SKM-1 (cell line): ENCODE measurements around the gene RAB28.

Experiments
- DNase-seq: peaks from one replicate; lab custom pipeline; 2025; ENCODE audit not compliant: unreplicated experiment; lab: John Stamatoyannopoulos, UW

The RAB28 gene

DNA sequence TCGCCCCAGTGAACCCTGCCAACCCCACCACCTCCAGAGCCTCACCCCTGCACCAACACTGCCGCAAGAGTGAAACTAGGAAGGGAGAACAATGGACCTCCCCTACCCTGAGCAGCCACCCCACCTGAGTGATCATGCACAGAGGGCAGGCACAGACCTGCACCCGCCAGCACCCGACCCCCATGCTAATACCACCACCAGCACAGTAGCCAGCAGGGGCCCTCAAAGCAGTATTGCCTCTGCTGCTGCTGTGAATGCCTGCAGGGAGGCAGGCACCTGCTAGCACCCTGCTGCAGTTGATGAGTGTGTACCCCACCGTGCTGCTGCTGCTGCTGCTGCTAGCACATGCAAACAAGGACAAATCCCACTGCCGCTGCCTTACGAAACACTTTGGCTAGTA lies 100.1 kb downstream of the RAB28 start:
- DNase-seq, result no peak

DNA sequence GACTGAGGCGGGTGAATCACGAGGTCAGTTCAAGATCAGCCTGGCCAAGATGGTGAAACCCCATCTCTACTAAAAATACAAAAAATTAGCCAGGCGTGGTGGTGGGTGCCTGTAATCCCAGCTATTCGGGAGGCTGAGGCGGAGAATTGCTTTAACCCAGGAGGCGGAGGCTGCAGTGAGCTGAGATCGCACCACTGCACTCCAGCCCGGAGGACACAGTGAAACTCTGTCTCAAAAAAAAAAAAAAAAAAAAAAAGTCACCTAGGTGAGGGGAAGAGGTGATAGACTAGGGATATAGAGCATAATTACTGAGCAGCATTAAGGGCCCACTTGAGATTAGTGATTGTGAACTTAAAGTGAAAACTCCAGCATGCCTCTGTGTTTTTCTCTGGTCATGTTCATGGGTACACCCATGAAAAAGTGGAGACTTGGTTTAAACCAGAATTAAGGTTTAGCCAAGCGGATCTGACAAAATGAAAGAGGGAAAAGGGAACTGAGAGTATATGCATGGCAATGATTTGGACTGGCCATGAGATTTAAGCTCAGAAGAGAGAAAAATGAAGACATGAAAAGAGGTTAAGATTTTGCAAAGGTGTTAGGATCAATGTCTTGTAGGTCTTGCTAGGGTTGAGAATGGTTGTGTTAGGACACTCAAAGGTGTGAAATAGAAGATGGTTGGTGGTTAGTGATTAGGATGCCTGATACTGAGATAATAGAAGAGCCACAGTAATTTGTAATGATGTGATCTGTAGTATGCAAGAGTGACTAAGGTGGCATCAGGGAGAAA lies 105.0 kb downstream of the RAB28 start:
- DNase-seq, result no peak

- no peak for DNase-seq
Observed at GRCh38 chr4:13371048-13371447, 113.1 kb downstream of the RAB28 start.

DNA sequence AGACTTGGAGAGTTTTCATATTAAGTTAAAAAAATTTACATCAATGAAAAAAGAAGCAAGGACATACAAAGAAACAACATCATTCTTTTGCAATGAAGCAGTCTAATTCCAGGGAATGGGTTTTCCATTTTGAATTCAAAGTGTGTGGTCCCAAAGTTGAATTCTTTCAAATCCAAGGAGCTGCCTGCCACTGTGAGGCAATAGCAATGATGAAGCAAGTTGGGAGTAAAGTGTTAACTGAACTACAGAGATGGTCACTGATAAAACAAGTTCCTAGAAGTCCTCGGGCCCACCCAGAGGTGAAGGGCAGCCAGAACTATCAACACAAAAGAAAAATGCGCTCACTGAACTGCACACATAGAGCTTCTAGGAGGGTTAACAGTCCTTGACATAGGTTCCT lies 115.9 kb downstream of the RAB28 start:
- no peak for DNase-seq

GRCh38 chr4:13367691-13368090 lies 116.4 kb downstream of the RAB28 start:
- DNase-seq, result no peak

DNA sequence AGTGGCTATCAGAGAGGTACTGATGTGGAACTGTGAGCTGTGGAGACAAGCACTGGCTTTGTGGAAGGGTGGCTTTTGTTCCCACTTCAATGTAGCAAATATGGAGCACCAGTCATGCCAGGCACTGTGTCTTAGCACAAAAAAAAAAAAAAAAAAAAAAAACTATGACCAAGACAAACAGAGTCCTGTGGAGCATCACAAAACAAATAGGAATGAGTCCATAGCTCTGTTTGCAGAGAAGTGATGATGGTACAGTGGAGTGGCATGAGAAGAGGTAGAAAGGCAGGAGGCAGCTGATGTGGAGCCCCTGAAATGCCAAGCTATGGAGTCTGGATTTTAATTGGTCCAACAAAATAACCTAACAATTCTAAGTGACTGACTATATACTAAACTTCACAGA lies 116.9 kb downstream of the RAB28 start:
- no peak for DNase-seq

DNA sequence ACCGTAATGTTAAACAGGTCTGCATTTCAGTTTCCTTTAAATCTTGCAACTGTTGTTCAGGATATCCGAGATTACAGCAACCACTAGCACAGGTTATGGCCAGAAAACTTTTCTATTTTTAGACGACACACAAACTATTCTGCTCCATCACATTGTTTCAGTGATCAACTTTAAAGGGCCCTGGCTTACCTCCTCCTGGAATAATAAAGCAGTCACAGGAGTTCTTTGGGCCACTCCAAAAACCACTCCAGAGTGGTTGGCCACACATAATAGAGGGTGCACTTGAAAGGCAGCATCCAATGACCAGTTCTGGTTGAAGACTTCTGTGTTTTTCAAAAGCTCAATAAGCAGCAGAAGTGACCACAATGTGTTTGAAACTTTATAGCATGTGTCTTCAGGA lies 118.9 kb downstream of the RAB28 start:
- no peak for DNase-seq

- no peak for DNase-seq
Observed at GRCh38 chr4:13364653-13365052, 119.5 kb downstream of the RAB28 start.

- DNase-seq, result no peak
Observed at GRCh38 chr4:13364172-13364571, 120.0 kb downstream of the RAB28 start.

GRCh38 chr4:13359809-13360208 lies 124.3 kb downstream of the RAB28 start:
- no peak for DNase-seq

- no peak for DNase-seq
Observed at GRCh38 chr4:13355111-13355880, 128.8 kb downstream of the RAB28 start.

GRCh38 chr4:13349096-13349495 lies 135.0 kb downstream of the RAB28 start:
- no peak for DNase-seq

DNA sequence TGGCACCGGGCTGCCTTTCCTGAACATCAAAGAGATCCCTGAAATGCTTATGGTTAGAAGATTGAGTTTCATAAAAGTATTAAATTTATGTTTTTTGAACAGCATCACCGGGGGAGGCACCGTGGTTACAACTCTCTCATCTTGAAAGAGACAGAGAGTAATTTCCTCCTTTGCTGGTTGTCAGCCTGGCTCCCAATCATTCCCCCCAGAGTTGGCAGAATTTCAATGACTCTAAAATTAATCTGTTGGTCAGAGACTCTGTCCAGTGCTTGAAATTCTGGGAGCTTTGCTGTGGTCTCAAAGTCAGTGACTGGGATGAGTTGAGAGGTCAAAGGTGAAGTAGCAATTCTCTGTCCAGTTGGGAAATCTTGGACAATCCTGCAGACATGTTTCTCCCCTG lies 135.9 kb downstream of the RAB28 start:
- DNase-seq, result no peak

DNA sequence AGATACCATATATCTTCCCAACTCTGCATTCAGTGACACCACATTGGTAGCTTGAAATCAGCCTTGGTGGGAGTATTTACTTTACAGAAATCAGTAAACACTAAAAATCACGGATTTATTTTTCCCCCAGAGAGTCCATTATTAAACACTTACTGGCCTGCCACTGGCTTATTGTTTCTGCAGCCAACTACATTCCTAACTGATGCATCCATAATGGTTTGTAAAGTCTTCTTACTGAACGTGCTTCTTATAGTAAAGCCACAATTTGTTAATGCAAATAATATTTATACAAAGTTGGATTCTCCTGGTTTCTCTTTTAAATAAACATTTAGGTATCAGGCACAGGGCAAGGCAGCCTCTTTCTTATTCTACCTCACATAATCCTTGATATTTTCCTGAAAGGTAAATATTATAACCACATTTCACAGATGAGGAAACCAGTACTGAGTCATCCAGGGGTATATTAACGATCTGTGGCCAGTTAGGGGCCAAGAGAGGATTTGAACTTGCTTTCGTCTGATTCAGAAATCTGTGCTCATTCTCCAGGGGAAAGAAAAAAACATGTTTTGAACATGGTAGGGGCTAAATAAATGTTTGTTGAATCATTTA lies 136.5 kb downstream of the RAB28 start:
- DNase-seq, result no peak

DNA sequence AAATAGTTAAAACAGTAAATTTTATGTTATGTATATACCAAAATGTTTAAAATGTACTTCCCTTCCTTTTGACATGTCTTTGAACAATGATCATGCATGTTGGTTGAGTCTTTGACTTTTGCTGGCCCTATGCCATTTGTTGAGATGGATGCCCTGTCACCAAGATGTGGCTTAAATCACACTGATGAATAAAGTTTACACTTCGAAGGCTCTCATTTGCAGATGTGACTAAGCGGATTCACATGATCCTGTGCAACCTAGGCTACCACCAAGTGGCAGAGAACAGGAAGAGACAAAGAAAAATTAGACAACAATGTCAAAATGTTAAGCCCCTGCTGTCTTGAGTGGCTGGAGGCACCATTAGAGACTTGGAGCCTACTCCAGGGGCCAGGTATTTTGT lies 139.9 kb downstream of the RAB28 start:
- no peak for DNase-seq

DNA sequence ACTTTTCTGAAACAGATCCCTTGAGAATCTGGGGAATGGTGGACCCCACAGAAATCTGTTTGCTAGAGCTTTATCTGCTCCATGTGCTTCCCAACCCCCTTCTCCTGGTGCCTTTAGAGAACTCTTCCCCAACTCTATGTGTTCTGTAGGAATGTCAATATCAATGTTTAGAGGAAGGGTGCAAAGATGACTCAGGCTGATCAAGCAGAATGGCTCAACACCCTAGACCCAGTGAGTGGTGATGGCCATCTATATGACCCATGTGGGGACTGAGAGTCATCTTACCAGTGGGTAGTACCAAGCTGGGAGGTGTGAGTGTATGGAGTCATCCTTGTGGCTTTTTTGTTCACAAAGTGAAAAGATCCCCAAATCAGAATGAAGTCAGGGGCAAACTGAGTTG lies 143.5 kb downstream of the RAB28 start:
- DNase-seq, result no peak

DNA sequence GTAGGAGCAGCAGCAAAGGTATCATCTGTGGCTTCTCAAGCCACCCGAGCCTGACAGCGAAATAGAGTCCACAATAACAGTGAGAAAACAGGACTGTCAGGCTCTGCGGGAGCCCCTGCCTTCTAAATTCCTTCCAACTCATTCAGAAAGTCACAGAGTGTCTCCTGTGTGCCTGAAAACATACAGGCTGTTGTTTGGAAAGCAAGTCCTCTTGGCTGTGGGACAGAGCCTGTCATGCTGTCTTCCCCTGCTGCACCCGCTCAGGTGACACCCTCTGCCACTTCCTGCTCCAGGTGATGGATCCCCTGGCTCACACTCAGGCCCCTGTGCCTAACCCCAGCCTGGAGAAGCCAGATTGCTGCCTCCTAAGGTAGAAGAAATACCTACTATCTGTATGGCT lies 152.3 kb downstream of the RAB28 start:
- DNase-seq, result no peak

DNA sequence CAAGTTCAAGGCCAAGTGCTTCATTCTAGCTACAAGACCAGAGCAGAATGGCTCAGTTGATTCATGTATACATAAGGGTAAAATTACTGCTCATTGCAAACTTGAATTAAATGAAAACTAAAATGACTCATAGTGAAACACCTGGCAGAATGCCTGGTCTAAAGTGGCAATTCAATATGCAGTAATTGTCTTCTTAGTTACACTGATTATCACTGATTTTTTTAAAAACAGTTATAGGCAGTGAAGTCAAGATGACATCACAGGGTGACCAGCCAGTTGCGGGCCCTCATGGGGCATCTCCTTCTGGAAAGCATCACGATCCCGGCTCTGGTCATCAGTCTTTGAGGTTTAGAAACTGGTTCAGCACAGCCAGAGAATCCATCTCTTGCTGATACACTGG lies 154.2 kb downstream of the RAB28 start:
- no peak for DNase-seq

DNA sequence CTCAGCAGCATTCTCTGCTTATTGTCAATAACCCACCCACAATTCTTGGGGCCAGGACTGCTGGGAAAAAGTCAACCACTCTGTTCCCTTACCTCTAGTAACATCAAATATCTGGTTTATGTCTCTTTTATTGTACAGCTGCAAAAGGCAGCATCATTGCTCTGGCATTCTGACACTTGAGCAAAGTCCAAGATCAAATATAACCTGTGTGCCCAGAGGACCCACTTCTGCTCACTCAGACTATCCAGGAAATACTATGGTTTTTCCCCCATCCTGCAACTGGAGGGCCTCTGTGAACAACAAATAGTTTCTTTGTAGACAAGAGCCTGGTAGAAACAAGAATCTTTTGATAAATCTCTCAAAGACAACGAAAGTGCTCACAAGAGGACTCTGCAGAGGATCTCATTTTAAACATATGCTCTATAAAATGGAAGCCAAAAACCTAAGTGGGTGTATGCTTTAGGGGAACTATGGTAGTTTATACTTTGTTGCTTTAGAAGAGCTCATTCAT lies 154.7 kb downstream of the RAB28 start:
- DNase-seq, result no peak

DNA sequence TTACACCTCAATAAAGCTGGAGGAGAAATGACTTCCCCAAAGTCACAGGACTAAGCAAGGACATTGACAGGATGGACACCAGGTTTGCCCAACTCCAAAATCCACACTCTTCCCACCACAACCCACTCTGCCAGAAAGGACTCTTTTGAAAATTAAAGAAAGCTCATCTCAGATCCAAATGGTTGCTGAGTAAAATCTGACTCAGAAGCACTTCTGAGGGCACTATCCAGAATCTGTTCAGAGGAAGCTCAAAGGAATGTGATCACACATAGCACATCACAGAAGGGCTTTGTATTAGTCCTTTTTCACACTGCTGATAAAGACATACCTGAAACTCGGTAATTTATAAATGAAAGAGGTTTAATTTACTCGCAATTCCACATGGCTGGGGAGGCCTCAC lies 155.5 kb downstream of the RAB28 start:
- DNase-seq, result no peak

DNA sequence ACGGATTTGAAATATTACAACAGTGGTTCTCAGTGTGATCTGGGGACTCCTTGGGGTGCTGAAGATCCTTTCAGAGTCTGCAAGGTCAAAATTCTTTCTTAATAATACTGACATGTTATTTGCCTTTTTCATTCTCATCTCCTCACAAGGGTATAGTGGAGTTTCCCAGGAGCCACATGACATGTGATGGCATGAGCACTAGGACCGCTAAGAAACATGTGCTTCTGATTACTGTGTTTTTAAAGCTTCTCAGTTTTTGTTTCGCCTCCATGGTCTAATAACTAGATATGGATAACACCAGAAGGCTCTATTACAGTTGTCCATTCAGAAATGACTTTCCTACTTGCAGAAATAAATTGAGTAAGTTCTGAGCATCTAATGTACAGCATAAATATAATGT lies 156.1 kb downstream of the RAB28 start:
- DNase-seq, result no peak

- no peak for DNase-seq
Observed at GRCh38 chr4:13325744-13326143, 158.4 kb downstream of the RAB28 start.
